Stimulated activated CD4-positive, alpha-beta T cell treated with anti-CD3 and anti-CD28 coated beads, Interleukin-1b, Interleukin-23, amount 100 ng/mL, for 4 hours (primary cell): ENCODE measurements around the gene NASP.
"Not testable (repeated sequence)": the region's sequence is repeated elsewhere in the genome, so short reads cannot be mapped to it uniquely, and the experiment has no call there.

ENCODE experiments used
- DNase-seq, 2 donors: peaks; one replicate each; pipeline ENCODE4 v3.0.0-alpha.2; 2020; ENCODE audit warnings: low read depth in 2 of 2

Gene NASP

DNA sequence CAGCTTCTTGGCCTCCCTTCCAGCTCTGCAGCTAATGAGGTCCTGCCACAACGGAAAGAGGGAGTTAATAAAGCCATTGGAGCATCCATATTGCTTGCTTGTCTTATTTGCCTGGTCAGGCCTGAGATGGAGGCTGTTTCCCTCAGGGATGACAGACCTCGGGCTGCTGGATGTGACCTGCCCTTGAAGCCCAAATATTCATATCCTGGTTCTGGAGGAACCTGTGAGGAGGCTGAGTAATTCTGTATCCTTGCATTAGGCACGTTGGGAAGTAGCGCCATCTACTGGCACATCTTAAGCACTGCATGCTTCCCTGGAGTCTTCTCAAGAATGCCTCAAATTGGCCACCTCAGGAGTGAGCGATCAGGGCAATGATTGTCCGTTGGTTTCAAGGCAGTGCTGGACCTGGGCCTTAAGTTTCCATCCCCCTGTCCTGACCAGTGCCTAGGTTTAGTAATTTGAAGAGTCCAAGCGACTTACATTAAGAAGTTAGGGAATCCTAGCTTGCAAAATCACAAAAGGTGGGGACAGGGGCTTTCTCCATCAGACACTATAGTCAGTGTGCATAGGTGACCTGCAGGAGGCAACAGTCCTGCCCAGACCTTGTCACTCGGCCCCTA lies 13.8 kb upstream of the NASP start:
- DNase-seq: peak; percentile 44 to 72

DNA sequence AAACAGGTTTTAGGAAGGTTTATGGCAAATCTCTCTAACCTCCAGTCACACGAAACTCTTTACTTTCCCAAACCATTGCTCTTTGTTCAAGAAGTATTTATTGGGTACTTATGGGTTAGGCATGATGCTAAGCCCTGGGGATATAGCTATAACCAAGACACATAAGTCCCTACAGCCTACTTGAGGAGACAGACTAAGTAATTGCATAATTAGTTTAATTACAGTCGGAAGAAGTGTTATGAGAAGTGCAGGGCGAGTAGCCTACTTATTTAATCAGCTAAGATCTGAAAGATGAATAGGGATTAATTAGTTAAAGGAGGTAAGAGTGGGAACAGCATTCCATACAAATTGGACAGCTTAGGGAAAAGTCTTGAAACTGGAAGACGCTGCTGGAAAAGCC lies 13.2 kb upstream of the NASP start:
- no peak for DNase-seq

GRCh38 chr1:45573231-45573804 lies 10.5 kb upstream of the NASP start:
- DNase-seq: no peak

- no peak for DNase-seq
Measured at GRCh38 chr1:45574105-45574626, 9.7 kb upstream of the NASP start.

DNA sequence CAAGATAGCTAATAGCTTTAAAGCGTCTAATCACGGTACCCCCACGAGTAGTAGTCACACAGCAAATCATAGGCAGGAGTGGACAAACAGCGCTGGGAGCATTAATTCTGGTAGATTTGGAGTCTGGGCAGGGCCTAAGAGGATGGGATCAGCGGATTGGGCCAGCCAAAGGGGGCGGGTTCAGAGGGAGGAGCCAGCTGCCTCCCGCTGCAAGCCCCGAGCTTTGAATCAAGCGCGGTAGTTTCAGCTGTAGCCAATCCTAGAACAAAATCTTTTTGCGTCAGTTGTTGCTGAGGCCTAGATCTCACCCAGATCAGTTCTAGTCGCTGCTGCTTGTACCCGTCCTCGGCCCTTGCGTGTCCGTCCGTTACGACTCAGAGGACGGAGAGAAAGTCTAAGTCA lies 576 bp upstream of the NASP start:
- peak; percentile 88 to 89 for DNase-seq

GRCh38 chr1:45584351-45585109 lies 689 bp downstream of the NASP start:
- DNase-seq: peak; percentile 74 to 86

DNA sequence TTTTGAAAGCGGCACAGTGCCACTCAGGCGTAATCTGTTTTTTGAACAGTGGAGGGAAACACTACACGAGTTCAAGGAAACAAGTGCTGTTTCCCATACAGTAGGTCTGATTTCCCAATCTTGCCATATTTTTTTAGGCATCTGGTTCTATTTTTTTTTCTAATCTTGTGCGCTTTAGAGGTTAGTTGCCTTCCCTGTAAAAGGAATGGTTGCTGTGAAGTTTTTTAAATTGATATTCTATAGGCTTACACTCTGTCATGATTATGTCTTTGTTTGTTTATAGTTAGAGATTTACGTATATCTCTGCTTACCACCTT lies 1.2 kb downstream of the NASP start:
- DNase-seq: no peak

DNA sequence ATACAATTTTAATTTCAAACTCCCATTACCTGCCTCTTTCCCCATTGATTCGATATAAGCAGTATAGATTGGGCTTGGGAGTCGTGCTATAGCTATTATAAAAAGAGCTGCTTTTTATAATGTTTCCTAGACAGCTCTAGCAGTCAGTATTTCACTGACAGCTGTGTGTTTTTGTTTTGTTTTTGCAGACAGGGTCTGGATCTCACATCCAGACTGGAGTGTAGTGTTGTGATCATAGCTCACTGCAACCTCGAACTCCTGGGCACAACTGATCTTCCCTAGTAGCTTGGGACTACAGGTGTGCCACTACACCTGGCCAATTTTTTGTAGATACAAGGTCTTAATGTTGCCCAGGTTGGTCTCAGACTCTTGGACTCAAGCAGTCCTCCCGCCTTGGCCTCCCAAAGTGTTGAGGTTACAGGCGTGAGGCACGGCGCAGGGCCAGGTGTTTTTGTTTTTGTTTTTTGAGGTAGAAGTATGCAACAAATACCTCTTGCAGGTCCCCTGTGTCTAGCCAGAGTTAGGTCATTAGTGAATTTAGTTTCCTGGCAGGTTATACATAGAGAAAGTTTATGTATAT lies 1.7 kb downstream of the NASP start:
- DNase-seq: no peak

GRCh38 chr1:45586769-45587168 lies 2.9 kb downstream of the NASP start:
- DNase-seq: no peak

DNA sequence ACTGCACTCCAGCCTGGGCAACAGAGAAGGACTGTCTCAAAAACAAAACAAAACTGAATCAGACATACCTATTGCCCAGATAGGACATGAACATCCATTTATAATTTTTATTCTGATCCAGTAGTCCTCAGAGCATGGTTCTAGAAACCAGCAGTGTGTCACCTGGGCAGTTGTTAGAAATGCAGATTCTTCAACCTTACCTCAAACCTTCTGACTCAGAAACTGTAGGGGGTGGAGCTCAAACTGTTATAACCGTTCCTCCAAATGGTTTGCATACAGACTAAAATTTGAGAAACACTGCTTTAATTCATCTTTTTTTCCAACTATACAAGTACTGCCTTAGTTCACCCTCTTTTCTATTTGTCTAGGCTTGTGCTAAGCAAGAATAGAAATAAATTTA lies 6.0 kb downstream of the NASP start:
- DNase-seq: no peak

DNA sequence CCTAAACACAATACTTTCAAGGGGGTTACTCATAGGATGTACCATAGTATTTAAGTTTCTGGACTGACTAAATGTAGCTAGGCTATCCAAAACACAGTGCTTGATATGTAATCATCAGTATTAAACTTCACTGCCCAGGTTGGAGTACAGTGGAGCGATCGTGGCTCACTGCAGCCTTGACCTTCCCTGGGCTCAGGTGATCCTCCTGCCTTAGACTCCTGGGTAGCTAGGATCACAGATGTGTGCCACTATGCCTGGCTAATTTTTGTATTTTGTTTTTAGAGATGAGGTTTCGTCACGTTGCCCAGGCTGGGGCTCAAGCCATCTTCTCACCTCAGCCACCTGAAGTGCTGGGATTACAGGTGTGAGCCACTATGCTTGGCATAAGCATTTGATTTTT lies 10.6 kb downstream of the NASP start:
- DNase-seq: no peak

DNA sequence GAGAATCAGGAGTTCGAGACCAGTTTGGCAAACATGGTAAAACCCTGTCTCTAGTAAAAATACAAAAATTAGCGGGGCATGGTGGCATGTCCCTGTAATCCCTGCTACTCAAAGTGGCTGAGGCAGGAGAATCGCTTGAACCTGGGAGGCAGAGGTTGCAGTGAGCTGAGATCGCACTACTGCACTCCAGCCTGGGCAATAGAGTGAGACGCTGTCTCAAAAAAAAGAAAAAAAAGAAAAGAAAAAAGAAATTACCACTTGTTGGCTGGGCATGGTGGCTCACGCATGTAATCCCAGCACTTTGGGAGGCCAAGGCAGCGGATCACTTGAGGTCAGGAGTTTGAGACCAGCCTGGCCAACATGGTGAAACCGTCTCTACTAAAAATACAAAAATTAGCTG lies 12.9 kb downstream of the NASP start:
- DNase-seq: not testable (repeated sequence)

DNA sequence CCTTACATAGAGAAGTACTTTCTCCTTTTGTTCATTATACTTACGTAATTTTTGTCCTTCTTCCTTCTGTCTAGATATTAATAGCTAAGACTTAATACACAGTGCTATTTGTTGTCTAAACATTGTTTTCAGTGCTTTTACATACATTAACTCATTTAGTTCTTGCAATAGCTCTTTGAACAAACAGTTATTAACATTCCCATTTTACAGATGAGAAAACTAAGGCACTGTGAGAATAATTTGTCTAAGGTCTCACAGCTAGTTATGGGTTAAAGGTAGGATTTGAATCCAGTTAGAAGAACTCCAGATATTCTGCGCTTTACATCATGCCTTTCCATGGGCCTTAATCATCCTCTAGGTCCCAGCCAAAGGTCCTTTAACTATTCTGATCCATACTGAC lies 20.4 kb downstream of the NASP start:
- no peak for DNase-seq

- no peak for DNase-seq
Measured at GRCh38 chr1:45607404-45608074, 23.7 kb downstream of the NASP start.

DNA sequence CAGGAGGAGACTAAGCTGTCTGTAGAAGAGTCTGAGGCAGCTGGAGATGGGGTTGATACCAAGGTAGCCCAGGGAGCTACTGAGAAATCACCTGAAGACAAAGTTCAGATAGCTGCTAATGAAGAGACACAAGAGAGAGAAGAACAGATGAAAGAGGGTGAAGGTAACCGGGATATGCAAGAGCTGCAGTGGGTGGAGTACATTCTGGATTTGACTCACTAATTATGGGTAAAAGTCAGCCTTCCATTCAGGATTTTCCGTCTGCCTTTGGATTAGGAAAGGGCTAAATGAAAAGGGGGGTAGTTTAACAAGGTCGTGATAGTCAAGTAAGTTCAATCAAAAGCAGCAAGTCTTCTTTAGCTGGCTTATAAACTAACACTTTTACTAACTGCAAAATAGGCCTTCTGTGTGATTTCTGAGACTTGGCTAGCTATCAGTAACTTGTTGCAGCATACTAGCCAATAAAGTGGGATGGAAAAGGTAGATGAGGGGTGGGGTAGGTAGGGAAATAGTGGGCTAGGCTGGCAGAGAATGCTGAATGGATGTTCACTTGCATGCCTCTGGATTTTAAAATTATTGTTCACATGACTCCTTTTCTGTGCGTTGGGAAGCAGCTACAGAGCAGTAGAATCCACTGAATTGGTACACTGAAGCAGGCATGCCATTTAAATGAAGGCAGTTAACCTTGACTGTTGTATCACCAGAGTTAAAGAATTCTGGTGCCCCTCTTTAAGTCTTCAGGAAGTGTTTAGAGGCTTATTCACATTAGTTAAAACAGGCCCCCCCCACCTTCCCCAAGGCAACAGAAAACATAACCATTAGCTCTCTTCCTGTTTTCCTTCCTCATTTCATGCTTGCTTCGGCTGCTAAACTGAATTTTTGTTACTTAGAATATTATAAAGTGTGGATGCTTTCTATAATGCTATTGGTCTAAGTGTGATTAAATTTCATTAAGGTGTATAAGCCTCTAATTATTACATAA lies 24.6 kb downstream of the NASP start:
- no peak for DNase-seq

DNA sequence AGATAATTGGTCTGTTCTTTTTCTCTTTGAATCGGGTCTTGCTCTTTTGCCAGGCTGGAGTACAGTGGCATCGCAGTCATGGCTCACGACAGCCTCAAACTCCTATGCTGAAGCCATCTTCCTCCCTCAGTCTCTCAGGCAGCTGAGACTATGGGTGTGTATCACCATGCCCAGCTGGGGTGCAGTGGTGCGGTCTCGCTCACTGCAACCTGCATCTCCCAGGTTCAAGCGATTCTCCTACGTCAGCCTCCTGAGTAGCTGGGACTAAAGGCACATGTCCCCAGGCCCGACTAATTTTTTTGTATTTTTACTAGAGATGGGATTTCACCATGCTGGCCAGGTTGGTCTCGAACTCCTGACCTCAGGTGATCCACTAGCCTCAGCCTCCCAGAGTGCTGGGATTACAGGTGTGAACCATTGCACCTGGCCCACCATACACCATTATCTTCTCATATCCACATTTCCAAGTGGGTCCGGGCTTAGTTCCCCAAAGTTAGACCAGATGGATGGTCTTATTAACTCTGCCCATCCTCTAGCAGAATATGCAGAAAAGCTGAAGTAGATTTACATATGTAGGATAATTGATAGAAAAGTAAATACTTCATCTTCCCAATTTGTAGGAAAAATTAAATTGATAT lies 26.9 kb downstream of the NASP start:
- no peak for DNase-seq

DNA sequence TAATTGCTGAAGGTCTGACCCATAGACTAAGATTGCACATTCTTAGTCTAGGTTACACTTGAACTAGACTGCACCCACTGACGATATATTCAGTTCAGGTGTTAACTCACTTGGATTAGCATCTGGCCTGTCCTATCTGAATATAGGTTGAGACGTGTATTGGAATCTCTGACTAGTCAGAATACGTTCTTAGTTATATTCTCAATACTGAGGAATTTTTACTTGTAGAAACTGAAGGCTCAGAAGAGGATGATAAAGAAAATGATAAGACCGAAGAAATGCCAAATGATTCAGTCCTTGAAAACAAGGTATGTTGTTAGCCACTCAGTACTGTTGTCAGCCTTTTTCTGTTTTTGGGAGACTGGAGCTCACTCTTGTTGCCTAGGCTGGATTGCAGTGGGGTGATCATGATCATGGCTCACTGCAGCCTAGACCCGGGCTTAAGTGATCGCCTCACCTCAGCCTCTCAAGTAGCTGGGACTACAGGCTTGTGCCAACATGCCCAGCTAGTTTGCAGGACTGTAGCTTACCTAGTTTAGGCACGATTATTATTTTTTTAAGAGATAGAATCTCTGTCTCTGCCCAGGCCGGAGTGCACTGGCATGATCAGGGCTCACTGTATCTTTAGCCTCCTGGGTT lies 29.2 kb downstream of the NASP start:
- DNase-seq: no peak

- DNase-seq: no peak
Measured at GRCh38 chr1:45615885-45616284, 32.0 kb downstream of the NASP start.

- no peak for DNase-seq
Measured at GRCh38 chr1:45617618-45618017, 33.8 kb downstream of the NASP start.
